Trophoblast cell (in vitro differentiated cells and primary cell): ENCODE measurements around the gene ATL2.
"Not testable (repeated sequence)": the region's sequence is repeated elsewhere in the genome, so short reads cannot be mapped to it uniquely, and the experiment has no call there.

Experiments used
- DNase-seq, 2 donors: peaks; one replicate each; pipeline ENCODE4 v3.0.0-alpha.2; 2016
- H2AFZ ChIP-seq: 2 replicates; pipeline ENCODE4 v1.6.1; 2013; ENCODE audit warnings: low read length, moderate library complexity, mild to moderate bottlenecking; ENCODE audit not compliant: insufficient read depth, poor library complexity
- H2AK5ac ChIP-seq: 2 replicates; pipeline ENCODE4 v1.6.1; 2013; ENCODE audit warnings: mild to moderate bottlenecking, low read length
- H2BK120ac ChIP-seq: 2 replicates; pipeline ENCODE4 v1.6.1; 2013; ENCODE audit warnings: low read length, mild to moderate bottlenecking, moderate library complexity; ENCODE audit not compliant: insufficient read depth, poor library complexity
- H2BK12ac ChIP-seq: 2 replicates; pipeline ENCODE4 v1.6.1; 2013; ENCODE audit warnings: mild to moderate bottlenecking, low read length, moderate library complexity
- H2BK5ac ChIP-seq: 2 replicates; pipeline ENCODE4 v1.6.1; 2013; ENCODE audit warnings: low read length, low read depth, moderate library complexity, mild to moderate bottlenecking; ENCODE audit not compliant: poor library complexity
- H3K14ac ChIP-seq: 2 replicates; pipeline ENCODE4 v1.6.1; 2013; ENCODE audit warnings: mild to moderate bottlenecking, low read length
- H3K18ac ChIP-seq: 2 replicates; pipeline ENCODE4 v1.6.1; 2013; ENCODE audit warnings: mild to moderate bottlenecking, low read length
- H3K23ac ChIP-seq: 2 replicates; pipeline ENCODE4 v1.6.1; 2013; ENCODE audit warnings: low read length
- H3K27ac ChIP-seq: 2 replicates; pipeline ENCODE4 v1.5.1; 2013; ENCODE audit warnings: low read depth, mild to moderate bottlenecking, inconsistent platforms, low read length, moderate library complexity
- H3K27me3 ChIP-seq: 2 replicates; pipeline ENCODE4 v1.6.1; 2013; ENCODE audit warnings: inconsistent platforms, mild to moderate bottlenecking, low read length, moderate library complexity; ENCODE audit not compliant: insufficient read depth
- H3K36me3 ChIP-seq, 2 experiments: 1 replicate in 1 of 2; 2 replicates in 1 of 2; pipeline ENCODE4 v1.6.1; 2013; ENCODE audit warnings: low read length in 2 of 2, mild to moderate bottlenecking in 2 of 2, moderate library complexity in 1 of 2; ENCODE audit not compliant: insufficient read depth in 2 of 2, control insufficient read depth in 1 of 2
- H3K4ac ChIP-seq: 2 replicates; pipeline ENCODE4 v1.6.1; 2013; ENCODE audit warnings: low read depth, mild to moderate bottlenecking, low read length, moderate library complexity
- H3K4me1 ChIP-seq, 2 experiments: 1 replicate in 1 of 2; 2 replicates in 1 of 2; pipeline ENCODE4 v1.6.1; 2013; ENCODE audit warnings: low read length in 2 of 2, mild to moderate bottlenecking in 2 of 2, moderate library complexity in 1 of 2; ENCODE audit not compliant: insufficient read depth in 2 of 2, control insufficient read depth in 1 of 2
- H3K4me2 ChIP-seq: 2 replicates; pipeline ENCODE4 v1.6.1; 2013; ENCODE audit warnings: inconsistent platforms, mild to moderate bottlenecking, low read length, moderate library complexity
- H3K4me3 ChIP-seq: 2 replicates; pipeline ENCODE4 v1.5.1; 2013; ENCODE audit warnings: mild to moderate bottlenecking, low read depth, low read length, inconsistent platforms
- H3K79me1 ChIP-seq: one replicate; pipeline ENCODE4 v1.6.1; 2013; ENCODE audit warnings: low read length
- H3K79me2 ChIP-seq: 2 replicates; pipeline ENCODE4 v1.6.1; 2013; ENCODE audit warnings: low read length, mild to moderate bottlenecking; ENCODE audit not compliant: control insufficient read depth, insufficient read depth, poor library complexity
- H3K9ac ChIP-seq: 2 replicates; pipeline ENCODE4 v1.6.1; 2013; ENCODE audit warnings: mild to moderate bottlenecking, low read length
- H3K9me3 ChIP-seq: 2 replicates; pipeline ENCODE4 v1.6.1; 2013; ENCODE audit warnings: low read depth, mild to moderate bottlenecking, control low read depth, inconsistent platforms, low read length; ENCODE audit not compliant: insufficient read depth
- H4K12ac ChIP-seq: 2 replicates; pipeline ENCODE4 v1.6.1; 2013; ENCODE audit warnings: low read depth, mild to moderate bottlenecking, low read length, moderate library complexity
- H4K8ac ChIP-seq: 2 replicates; pipeline ENCODE4 v1.6.1; 2013; ENCODE audit warnings: low read depth, mild to moderate bottlenecking, low read length, moderate library complexity
- H4K91ac ChIP-seq: one replicate; pipeline ENCODE4 v1.6.1; 2013; ENCODE audit warnings: low read depth, mild to moderate bottlenecking, low read length, moderate library complexity
- WGBS: extraction: QIAGEN DNeasy Blood & Tissue Kit; methylation state at CpG from one replicate; pipeline ENCODE4 v1.1.7; 2013; ENCODE audit warnings: missing lambda C conversion rate; ENCODE audit not compliant: insufficient read length, insufficient coverage; ENCODE audit errors: extremely low coverage; 5-methylcytosine and 5-hydroxymethylcytosine counted together

Gene ATL2

DNA sequence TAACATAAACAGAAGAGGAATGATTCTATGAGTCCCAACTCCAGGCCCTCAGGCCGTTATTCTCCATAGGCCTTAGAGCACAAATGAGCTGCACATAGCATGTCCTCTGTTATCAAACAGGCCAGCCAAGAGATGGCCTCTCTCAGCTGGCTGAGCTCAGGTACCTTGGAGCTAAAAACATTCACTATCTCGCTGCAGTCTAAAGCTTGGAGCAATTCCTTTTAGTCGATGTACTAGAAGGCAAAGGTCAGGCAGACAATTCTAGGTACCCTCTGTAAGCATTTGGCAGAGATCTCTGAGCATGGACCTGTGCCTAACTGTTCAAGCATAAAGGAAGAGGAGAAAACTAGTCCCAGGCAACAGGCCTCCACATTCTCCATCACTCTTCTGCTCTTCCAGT, 38.0 kb upstream of the ATL2 start:
- H4K12ac ChIP-seq, result no peak overlapping the region
- H4K8ac ChIP-seq, result no peak overlapping the region
- H2AK5ac ChIP-seq, result no peak overlapping the region
- H4K91ac ChIP-seq, result no peak overlapping the region
- H3K4me3 ChIP-seq, result no peak overlapping the region
- no CpG with 5 or more reads among the region's 3 CpGs for WGBS
- H2AFZ ChIP-seq, result no peak overlapping the region
- DNase-seq, result no peak
- H3K9me3 ChIP-seq, result peaks cover 6% of the 10 kb centered on the region
- no peaks in the 10 kb centered on the region for H3K36me3 ChIP-seq
- no peaks in the 10 kb centered on the region for H3K4me1 ChIP-seq
- no peaks in the 10 kb centered on the region for H3K79me2 ChIP-seq
- H3K18ac ChIP-seq, result no peak overlapping the region
- no peak overlapping the region for H3K9ac ChIP-seq
- H3K14ac ChIP-seq, result no peak overlapping the region
- H3K79me1 ChIP-seq, result no peaks in the 10 kb centered on the region
- no peak overlapping the region for H3K4ac ChIP-seq
- no peak overlapping the region for H2BK5ac ChIP-seq
- no peak overlapping the region for H3K4me2 ChIP-seq
- H3K27me3 ChIP-seq, result no peaks in the 10 kb centered on the region
- no peak overlapping the region for H2BK12ac ChIP-seq
- H3K23ac ChIP-seq, result no peak overlapping the region
- H3K27ac ChIP-seq, result no peak overlapping the region
- H2BK120ac ChIP-seq, result no peak overlapping the region

- not testable (repeated sequence) for H3K4ac ChIP-seq
Observed at GRCh38 chr2:38412235-38412871, 35.3 kb upstream of the ATL2 start.

GRCh38 chr2:38409156-38410102, 32.4 kb upstream of the ATL2 start:
- H3K18ac ChIP-seq, result no peak overlapping the region
- H3K4me3 ChIP-seq, result no peak overlapping the region
- H3K4ac ChIP-seq, result no peak overlapping the region
- no peak overlapping the region for H2BK120ac ChIP-seq
- DNase-seq, result no peak
- H3K9me3 ChIP-seq, result peaks cover 6% of the 10 kb centered on the region
- H2BK5ac ChIP-seq, result no peak overlapping the region
- H2BK12ac ChIP-seq, result no peak overlapping the region
- H4K12ac ChIP-seq, result no peak overlapping the region
- WGBS, result no CpG with 5 or more reads among the region's 2 CpGs
- H3K79me1 ChIP-seq, result no peaks in the 10 kb centered on the region
- no peak overlapping the region for H4K8ac ChIP-seq
- no peak overlapping the region for H4K91ac ChIP-seq
- no peak overlapping the region for H3K27ac ChIP-seq
- H3K9ac ChIP-seq, result no peak overlapping the region
- H3K36me3 ChIP-seq, result no peaks in the 10 kb centered on the region
- no peak overlapping the region for H3K23ac ChIP-seq
- no peaks in the 10 kb centered on the region for H3K79me2 ChIP-seq
- peaks cover 0 to 3% of the 10 kb centered on the region in 2 experiments for H3K4me1 ChIP-seq
- H3K27me3 ChIP-seq, result no peaks in the 10 kb centered on the region
- H2AK5ac ChIP-seq, result no peak overlapping the region
- H3K14ac ChIP-seq, result no peak overlapping the region
- H2AFZ ChIP-seq, result no peak overlapping the region
- H3K4me2 ChIP-seq, result no peak overlapping the region

More at GRCh38 chr2:38412235-38412871, 35.3 kb upstream of the ATL2 start:
- H3K14ac ChIP-seq, H3K23ac ChIP-seq, H2BK12ac ChIP-seq, H3K9ac ChIP-seq, H3K79me2 ChIP-seq, H3K36me3 ChIP-seq, H4K12ac ChIP-seq, H3K4me1 ChIP-seq, H3K4me3 ChIP-seq, H3K18ac ChIP-seq, H3K27me3 ChIP-seq, H4K91ac ChIP-seq, H3K4me2 ChIP-seq, H3K27ac ChIP-seq, H2AFZ ChIP-seq, H2AK5ac ChIP-seq, H2BK120ac ChIP-seq, H3K79me1 ChIP-seq, H2BK5ac ChIP-seq, H4K8ac ChIP-seq, H3K9me3 ChIP-seq, DNase-seq: not testable (repeated sequence)
- no CpG with 5 or more reads among the region's 4 CpGs for WGBS

GRCh38 chr2:38407111-38407682, 30.1 kb upstream of the ATL2 start:
- H4K8ac ChIP-seq, result no peak overlapping the region
- H2BK120ac ChIP-seq, result no peak overlapping the region
- H4K12ac ChIP-seq, result no peak overlapping the region
- H3K4ac ChIP-seq, result no peak overlapping the region
- DNase-seq, result no peak
- no peak overlapping the region for H3K23ac ChIP-seq
- H2AFZ ChIP-seq, result no peak overlapping the region
- no peak overlapping the region for H3K27ac ChIP-seq
- peaks cover under 1% of the 10 kb centered on the region for H3K9me3 ChIP-seq
- no peaks in the 10 kb centered on the region for H3K36me3 ChIP-seq
- WGBS, result no CpG with 5 or more reads among the region's 4 CpGs
- H2BK12ac ChIP-seq, result no peak overlapping the region
- H2BK5ac ChIP-seq, result no peak overlapping the region
- no peaks in the 10 kb centered on the region for H3K79me1 ChIP-seq
- H3K18ac ChIP-seq, result no peak overlapping the region
- H3K9ac ChIP-seq, result no peak overlapping the region
- no peak overlapping the region for H3K4me2 ChIP-seq
- H3K27me3 ChIP-seq, result no peaks in the 10 kb centered on the region
- no peak overlapping the region for H3K4me3 ChIP-seq
- H2AK5ac ChIP-seq, result no peak overlapping the region
- no peak overlapping the region for H3K14ac ChIP-seq
- peaks cover 0 to 3% of the 10 kb centered on the region in 2 experiments for H3K4me1 ChIP-seq
- no peak overlapping the region for H4K91ac ChIP-seq
- no peaks in the 10 kb centered on the region for H3K79me2 ChIP-seq
